Bronchial epithelial cell (primary cell): ENCODE results near the gene DSCAM. TPM values are rescaled to one million over a fixed set of nuclear protein-coding genes. Genes with fewer than 3 reads are reported as not detected.
A peak's percentile ranks its signal among the peaks of the same experiment; 100 is the strongest.

ENCODE experiments used
- DNase-seq: peaks from one replicate; pipeline ENCODE4 v3.0.0-alpha.2; 2010; ENCODE audit warnings: low read depth
- FAIRE-seq: peaks from 2 replicates; lab custom pipeline; 2011; peaks lifted over from hg19 to GRCh38; lab: Jason Lieb, UNC
- H3K27me3 ChIP-seq: 2 replicates; pipeline ENCODE4 v1.5.1; 2011; ENCODE audit warnings: low read length; ENCODE audit not compliant: control insufficient read depth, insufficient read depth
- H3K36me3 ChIP-seq: 2 replicates; pipeline ENCODE4 v1.5.1; 2011; ENCODE audit warnings: low read length; ENCODE audit not compliant: control insufficient read depth, insufficient read depth
- H3K4me3 ChIP-seq: 2 replicates; pipeline ENCODE4 v1.5.1; 2011; ENCODE audit warnings: mild to moderate bottlenecking, low read depth, low read length, control low read depth
- CTCF ChIP-seq: IDR thresholded peaks from 2 replicates; pipeline ENCODE4 v1.5.1; 2011; ENCODE audit warnings: mild to moderate bottlenecking, moderate library complexity, low read length, control low read depth, inconsistent platforms; ENCODE audit not compliant: insufficient read depth, severe bottlenecking
- total RNA-seq: library from RNA; depleted of rRNA; stranded (reverse); fragments of >200 nt; gene quantifications from 2 replicates; pipeline ENCODE4 v1.2.1, GENCODE V29; 2014

Gene DSCAM
- total RNA-seq, 1 donor from 2014 or later = 0.53 TPM

GRCh38 chr21:40339050-40339449 lies 507.9 kb downstream of the DSCAM start:
- no peaks in the 10 kb centered on the region for H3K36me3 ChIP-seq
- no peak for DNase-seq
- no peaks in the 10 kb centered on the region for H3K27me3 ChIP-seq
- no peak for FAIRE-seq
- TF ChIP-seq CTCF = no peak
- no peak overlapping the region for H3K4me3 ChIP-seq

- Histone ChIP-seq H3K4me3 (no peak overlapping the region), H3K36me3 (no peaks in the 10 kb centered on the region), H3K27me3 (no peaks in the 10 kb centered on the region)
- DNase-seq = no peak
- TF ChIP-seq CTCF = no peak
- no peak for FAIRE-seq
Measured at GRCh38 chr21:40337981-40338380, 509.0 kb downstream of the DSCAM start.

DNA sequence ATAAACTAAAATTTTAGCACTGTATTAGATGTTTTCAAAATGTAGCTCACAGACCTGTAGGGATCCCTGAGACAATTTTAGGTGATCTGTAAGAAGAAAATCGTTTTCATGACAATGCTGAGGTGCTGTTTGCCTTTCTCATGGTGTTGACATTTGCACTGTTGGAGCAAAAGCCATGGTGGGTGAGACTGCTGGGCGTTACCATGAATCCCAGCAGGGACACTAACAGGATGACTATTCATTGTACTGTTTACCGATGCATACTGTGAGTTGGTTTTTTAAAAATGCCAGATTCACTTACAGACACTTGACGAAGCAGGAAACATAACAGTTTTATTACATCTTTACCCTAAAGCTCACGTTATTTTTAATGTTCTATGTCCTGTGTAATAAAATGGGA lies 511.3 kb downstream of the DSCAM start:
- TF ChIP-seq CTCF = no peak
- Histone ChIP-seq H3K4me3 (no peak overlapping the region), H3K27me3 (no peaks in the 10 kb centered on the region), H3K36me3 (no peaks in the 10 kb centered on the region)
- no peak for DNase-seq
- FAIRE-seq = no peak

- H3K36me3 ChIP-seq = no peaks in the 10 kb centered on the region
- FAIRE-seq = no peak
- peak; percentile 2 for DNase-seq
- no peak for TF ChIP-seq CTCF
- no peaks in the 10 kb centered on the region for H3K27me3 ChIP-seq
- no peak overlapping the region for H3K4me3 ChIP-seq
Measured at GRCh38 chr21:40334159-40334558, 512.8 kb downstream of the DSCAM start.

GRCh38 chr21:40333731-40334130 lies 513.2 kb downstream of the DSCAM start:
- no peak for TF ChIP-seq CTCF
- FAIRE-seq (no peak), DNase-seq (no peak)
- no peak overlapping the region for H3K4me3 ChIP-seq
- H3K36me3 ChIP-seq = no peaks in the 10 kb centered on the region
- no peaks in the 10 kb centered on the region for H3K27me3 ChIP-seq

DNA sequence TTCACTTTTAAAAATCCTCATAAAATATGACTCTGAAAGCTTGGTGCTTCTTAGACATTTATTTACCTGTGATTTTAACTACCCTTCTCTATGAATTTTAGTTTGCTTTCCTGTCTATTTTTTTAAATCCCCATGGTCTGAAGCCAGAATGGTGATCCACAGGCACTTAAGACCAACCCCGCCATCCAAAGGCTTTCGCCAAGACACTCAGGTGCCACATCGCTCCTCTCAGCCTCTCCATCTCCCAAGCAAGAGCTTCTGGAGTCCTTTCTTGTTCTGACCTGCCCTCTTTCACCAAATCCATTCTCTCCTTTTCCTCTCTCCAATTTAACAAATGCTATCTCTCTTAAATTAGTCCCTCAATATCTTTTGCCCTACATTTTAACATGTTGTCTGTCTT lies 515.2 kb downstream of the DSCAM start:
- Histone ChIP-seq H3K27me3 (no peaks in the 10 kb centered on the region), H3K4me3 (no peak overlapping the region), H3K36me3 (no peaks in the 10 kb centered on the region)
- FAIRE-seq = no peak
- DNase-seq = no peak
- TF ChIP-seq CTCF = no peak
